Glutamatergic neuron (in vitro differentiated cells): ENCODE results near the gene OR2K2. TPM values are rescaled to one million over a fixed set of nuclear protein-coding genes. Genes with fewer than 3 reads are reported as not detected.
"Not testable (repeated sequence)": the region's sequence is repeated elsewhere in the genome, so short reads cannot be mapped to it uniquely, and the experiment has no call there.

ENCODE experiments used
- DNase-seq: peaks from one replicate; pipeline ENCODE4 v3.0.0; 2022
- H3K27ac Mint-ChIP-seq: one replicate; pipeline ENCODE4 v1.8.0; 2020; ENCODE audit warnings: mild to moderate bottlenecking, mixed read lengths, inconsistent platforms; ENCODE audit not compliant: unreplicated experiment
- H3K27me3 Mint-ChIP-seq: one replicate; pipeline ENCODE4 v1.8.0; 2020; ENCODE audit warnings: mild to moderate bottlenecking, moderate library complexity, mixed read lengths, inconsistent platforms; ENCODE audit not compliant: unreplicated experiment
- H3K36me3 Mint-ChIP-seq: one replicate; pipeline ENCODE4 v1.8.0; 2020; ENCODE audit warnings: mild to moderate bottlenecking, mixed read lengths, inconsistent platforms; ENCODE audit not compliant: unreplicated experiment
- H3K4me1 Mint-ChIP-seq: one replicate; pipeline ENCODE4 v1.8.0; 2020; ENCODE audit warnings: mild to moderate bottlenecking, low read depth, mixed read lengths, inconsistent platforms; ENCODE audit not compliant: unreplicated experiment
- H3K4me3 Mint-ChIP-seq: one replicate; pipeline ENCODE4 v1.8.0; 2020; ENCODE audit warnings: mild to moderate bottlenecking, mixed read lengths, inconsistent platforms; ENCODE audit not compliant: unreplicated experiment
- H3K9me3 Mint-ChIP-seq: one replicate; pipeline ENCODE4 v1.8.0; 2020; ENCODE audit warnings: mild to moderate bottlenecking, moderate library complexity, mixed read lengths, inconsistent platforms; ENCODE audit not compliant: unreplicated experiment
- total RNA-seq: library from RNA; stranded (reverse); fragmentation: NEBNext Ultra II Directional; extraction: Animal tissue kit (Norgen Biotek cat#: 25700); gene quantifications from one replicate; pipeline ENCODE4 v1.2.1, GENCODE V29; 2021; ENCODE audit not compliant: unreplicated experiment
- TF ChIP-seq, protein P1 (sequence below): fragments of 200-600 bp; sonication (generic); IDR thresholded peaks from one replicate; pipeline ENCODE4 v1.5.0; 2021; ENCODE audit not compliant: partially characterized antibody, unreplicated experiment

Gene OR2K2
- total RNA-seq, 1 donor from 2014 or later = not detected

DNA sequence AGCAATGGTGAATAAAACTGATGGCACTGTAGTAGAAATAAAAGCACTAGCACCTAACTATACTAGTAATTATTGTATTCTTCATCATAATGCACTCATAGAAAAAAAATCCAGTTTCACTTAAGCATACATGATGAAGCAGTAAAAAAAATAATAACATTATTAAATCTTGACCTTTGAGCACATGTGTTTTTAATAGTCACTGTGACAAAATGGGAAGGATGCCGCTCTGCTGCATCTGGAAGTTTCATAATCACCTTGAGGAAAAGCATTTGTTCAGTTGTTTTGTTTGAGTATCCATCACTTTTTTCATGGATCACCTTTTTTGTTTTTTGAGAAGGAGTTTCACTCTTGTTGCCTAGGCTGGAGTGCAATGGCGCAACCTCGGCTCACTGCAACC, 13.2 kb downstream of the OR2K2 start:
- H3K27me3 Mint-ChIP-seq = no peaks in the 10 kb centered on the region
- TF ChIP-seq, protein P1, sequence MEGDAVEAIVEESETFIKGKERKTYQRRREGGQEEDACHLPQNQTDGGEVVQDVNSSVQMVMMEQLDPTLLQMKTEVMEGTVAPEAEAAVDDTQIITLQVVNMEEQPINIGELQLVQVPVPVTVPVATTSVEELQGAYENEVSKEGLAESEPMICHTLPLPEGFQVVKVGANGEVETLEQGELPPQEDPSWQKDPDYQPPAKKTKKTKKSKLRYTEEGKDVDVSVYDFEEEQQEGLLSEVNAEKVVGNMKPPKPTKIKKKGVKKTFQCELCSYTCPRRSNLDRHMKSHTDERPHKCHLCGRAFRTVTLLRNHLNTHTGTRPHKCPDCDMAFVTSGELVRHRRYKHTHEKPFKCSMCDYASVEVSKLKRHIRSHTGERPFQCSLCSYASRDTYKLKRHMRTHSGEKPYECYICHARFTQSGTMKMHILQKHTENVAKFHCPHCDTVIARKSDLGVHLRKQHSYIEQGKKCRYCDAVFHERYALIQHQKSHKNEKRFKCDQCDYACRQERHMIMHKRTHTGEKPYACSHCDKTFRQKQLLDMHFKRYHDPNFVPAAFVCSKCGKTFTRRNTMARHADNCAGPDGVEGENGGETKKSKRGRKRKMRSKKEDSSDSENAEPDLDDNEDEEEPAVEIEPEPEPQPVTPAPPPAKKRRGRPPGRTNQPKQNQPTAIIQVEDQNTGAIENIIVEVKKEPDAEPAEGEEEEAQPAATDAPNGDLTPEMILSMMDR = no peak
- H3K4me3 Mint-ChIP-seq = no peak overlapping the region
- no peaks in the 10 kb centered on the region for H3K4me1 Mint-ChIP-seq
- no peak overlapping the region for H3K27ac Mint-ChIP-seq
- no peaks in the 10 kb centered on the region for H3K9me3 Mint-ChIP-seq
- H3K36me3 Mint-ChIP-seq = no peaks in the 10 kb centered on the region
- DNase-seq = no peak

DNA sequence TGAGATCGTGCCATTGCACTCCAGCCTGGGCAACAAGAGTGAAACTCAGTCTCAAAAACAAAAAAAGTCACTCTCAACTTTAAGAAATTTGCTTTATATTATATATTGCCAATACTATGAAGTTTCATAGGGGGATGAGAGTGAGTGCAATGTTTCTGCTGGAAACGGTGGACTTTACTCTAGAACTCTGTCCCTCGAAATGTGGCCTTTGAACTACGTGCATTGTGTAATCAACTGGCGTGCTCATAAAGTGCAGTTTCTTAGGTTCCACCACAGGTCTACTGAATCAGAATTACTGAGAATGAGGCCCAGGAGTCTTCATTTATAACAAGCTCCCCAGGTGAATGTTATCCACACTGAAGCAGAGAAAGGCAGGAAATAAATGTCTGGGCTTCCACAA, 24.1 kb downstream of the OR2K2 start:
- H3K27ac Mint-ChIP-seq = no peak overlapping the region
- TF ChIP-seq, protein P1 = no peak
- no peaks in the 10 kb centered on the region for H3K36me3 Mint-ChIP-seq
- DNase-seq = no peak
- H3K4me3 Mint-ChIP-seq = no peak overlapping the region
- H3K9me3 Mint-ChIP-seq = no peaks in the 10 kb centered on the region
- no peaks in the 10 kb centered on the region for H3K4me1 Mint-ChIP-seq
- peaks cover 2% of the 10 kb centered on the region for H3K27me3 Mint-ChIP-seq

DNA sequence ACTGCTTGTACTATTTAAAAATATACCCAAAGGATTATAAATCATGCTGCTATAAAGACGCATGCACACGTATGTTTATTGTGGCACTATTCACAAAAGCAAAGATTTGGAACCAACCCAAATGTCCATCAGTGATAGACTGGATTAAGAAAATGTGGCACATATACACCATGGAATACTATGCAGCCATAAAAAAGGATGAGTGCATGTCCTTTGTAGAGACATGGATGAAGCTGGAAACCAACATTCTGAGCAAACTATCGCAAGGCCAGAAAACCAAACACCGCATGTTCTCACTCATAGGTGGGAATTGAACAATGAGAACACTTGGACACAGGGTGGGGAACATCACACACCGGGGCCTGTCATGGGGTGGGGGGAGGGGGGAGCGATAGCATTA, 26.0 kb downstream of the OR2K2 start:
- not testable (repeated sequence) for H3K4me3 Mint-ChIP-seq, H3K27ac Mint-ChIP-seq, H3K27me3 Mint-ChIP-seq, H3K4me1 Mint-ChIP-seq, DNase-seq, H3K36me3 Mint-ChIP-seq, H3K9me3 Mint-ChIP-seq

DNA sequence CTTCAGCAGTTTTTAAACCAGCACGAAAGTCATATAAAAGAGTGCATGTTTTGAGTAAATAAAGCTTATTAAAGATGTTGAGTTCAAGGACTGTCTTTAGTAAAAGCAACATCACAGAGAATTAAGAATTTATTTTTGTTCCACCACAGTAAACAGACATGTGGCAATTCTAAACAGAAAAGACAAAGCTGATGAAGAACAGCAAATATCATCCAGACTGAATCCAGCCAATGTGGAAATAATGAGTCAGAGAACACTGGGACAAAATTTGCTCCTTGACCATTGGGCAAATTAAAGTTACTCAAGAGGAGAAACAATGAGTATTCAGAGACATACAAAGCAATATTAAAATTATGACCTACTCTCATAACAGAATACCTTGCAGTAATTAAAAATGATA, 28.8 kb downstream of the OR2K2 start:
- no peak for DNase-seq
- H3K4me1 Mint-ChIP-seq = no peaks in the 10 kb centered on the region
- no peaks in the 10 kb centered on the region for H3K36me3 Mint-ChIP-seq
- H3K27ac Mint-ChIP-seq = no peak overlapping the region
- TF ChIP-seq, protein P1 = no peak
- no peaks in the 10 kb centered on the region for H3K27me3 Mint-ChIP-seq
- H3K4me3 Mint-ChIP-seq = no peak overlapping the region
- H3K9me3 Mint-ChIP-seq = no peaks in the 10 kb centered on the region

DNA sequence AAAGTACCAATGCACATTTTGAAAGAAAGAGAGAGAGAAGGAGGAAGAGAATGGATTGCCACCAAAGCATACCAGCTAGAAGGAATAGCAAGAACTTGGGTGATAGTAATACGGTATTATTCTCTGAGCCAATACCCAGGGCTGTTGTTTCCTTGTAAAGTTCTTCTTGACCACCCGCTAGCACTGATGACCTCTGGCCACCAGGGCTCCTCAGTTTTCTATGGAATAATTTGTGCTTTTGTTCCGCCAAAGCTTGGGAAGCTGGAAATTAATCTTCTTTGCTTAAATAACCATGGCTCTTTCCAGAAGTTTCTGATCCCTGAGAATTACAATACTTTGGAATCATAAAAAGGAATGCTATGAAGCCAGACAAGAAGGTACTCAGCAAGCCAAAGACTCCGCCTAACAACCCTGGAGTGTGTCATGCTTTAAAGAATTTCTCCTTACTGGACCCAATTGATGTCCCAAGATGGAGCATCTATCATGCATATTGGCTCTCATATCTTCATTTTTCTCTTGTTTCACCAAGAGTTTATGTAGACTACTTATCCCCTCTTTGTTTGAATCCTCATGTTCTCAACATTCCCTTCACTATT, 29.8 kb downstream of the OR2K2 start:
- no peak for DNase-seq
- Mint-ChIP-seq H3K27me3 (no peaks in the 10 kb centered on the region), H3K27ac (no peak overlapping the region), H3K9me3 (no peaks in the 10 kb centered on the region), H3K36me3 (no peaks in the 10 kb centered on the region), H3K4me1 (no peaks in the 10 kb centered on the region), H3K4me3 (no peak overlapping the region)
- TF ChIP-seq, protein P1 = peak; percentile 15

DNA sequence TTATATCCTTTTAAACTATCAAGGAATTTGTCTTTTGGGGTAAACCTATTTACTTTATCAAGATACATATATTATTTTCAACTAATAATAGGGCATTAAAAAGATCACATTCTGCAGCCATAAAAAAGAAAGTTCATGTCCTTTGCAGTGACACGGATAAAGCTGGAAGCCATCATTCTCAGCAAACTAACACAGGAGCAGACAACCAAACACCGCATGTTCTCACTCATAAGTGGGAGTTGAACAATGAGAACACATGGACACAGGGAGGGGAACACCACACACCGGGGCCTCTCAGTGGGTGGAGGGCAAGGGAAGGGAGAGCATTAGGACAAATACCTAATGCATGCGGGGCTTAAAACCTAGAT, 30.4 kb downstream of the OR2K2 start:
- not testable (repeated sequence) for H3K36me3 Mint-ChIP-seq, H3K27ac Mint-ChIP-seq, H3K27me3 Mint-ChIP-seq, H3K9me3 Mint-ChIP-seq, DNase-seq, H3K4me3 Mint-ChIP-seq, H3K4me1 Mint-ChIP-seq
- TF ChIP-seq, protein P1 = peak; percentile 12
